ENCODE data around the gene MDN1. TPM values are rescaled to one million over a fixed set of nuclear protein-coding genes. Genes with fewer than 3 reads are reported as not detected.
"Not testable (repeated sequence)": the region's sequence is repeated elsewhere in the genome, so short reads cannot be mapped to it uniquely, and the experiment has no call there.

MDN1 gene, protein sequence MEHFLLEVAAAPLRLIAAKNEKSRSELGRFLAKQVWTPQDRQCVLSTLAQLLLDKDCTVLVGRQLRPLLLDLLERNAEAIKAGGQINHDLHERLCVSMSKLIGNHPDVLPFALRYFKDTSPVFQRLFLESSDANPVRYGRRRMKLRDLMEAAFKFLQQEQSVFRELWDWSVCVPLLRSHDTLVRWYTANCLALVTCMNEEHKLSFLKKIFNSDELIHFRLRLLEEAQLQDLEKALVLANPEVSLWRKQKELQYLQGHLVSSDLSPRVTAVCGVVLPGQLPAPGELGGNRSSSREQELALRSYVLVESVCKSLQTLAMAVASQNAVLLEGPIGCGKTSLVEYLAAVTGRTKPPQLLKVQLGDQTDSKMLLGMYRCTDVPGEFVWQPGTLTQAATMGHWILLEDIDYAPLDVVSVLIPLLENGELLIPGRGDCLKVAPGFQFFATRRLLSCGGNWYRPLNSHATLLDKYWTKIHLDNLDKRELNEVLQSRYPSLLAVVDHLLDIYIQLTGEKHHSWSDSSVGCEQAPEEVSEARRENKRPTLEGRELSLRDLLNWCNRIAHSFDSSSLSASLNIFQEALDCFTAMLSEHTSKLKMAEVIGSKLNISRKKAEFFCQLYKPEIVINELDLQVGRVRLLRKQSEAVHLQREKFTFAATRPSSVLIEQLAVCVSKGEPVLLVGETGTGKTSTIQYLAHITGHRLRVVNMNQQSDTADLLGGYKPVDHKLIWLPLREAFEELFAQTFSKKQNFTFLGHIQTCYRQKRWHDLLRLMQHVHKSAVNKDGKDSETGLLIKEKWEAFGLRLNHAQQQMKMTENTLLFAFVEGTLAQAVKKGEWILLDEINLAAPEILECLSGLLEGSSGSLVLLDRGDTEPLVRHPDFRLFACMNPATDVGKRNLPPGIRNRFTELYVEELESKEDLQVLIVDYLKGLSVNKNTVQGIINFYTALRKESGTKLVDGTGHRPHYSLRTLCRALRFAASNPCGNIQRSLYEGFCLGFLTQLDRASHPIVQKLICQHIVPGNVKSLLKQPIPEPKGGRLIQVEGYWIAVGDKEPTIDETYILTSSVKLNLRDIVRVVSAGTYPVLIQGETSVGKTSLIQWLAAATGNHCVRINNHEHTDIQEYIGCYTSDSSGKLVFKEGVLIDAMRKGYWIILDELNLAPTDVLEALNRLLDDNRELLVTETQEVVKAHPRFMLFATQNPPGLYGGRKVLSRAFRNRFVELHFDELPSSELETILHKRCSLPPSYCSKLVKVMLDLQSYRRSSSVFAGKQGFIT (N-terminal part only)
- total RNA-seq = 12.7 and 36.6 TPM in 2 replicates

DNA sequence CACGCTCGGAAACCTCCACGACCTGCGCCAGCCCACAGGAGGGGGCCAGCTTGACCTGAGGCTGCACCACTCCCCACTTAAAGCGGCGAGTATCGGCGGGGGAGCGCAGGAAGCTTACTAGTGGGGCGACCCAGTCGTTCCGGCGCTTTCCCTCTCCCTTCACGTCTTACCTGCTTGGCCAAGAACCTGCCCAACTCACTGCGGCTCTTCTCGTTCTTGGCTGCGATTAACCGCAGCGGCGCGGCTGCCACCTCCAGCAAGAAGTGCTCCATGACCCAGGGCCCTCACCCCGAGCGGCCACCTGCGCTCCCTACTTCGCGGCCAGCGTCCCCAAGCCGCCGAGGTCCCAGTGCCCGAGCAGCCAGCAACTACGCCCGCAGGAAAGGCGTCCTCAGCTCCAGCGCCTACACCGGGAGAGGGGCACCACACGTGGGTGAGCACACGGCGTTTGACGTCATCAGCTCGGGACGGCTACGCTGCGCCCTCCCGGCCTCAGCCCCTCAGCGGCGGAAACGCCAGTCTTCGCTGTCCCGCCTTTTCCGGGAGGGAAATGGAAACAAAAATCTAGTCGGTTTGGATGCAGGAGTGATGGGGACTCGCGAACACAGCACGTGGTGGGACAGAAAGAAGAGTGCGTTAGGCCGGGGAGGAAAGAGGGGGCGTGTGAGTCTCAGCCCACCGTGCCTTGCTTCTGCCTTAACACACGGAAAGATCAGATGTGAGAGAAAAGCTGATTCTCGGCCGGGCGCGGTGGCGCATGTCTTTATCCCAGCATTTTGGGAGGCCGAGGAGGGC lies at the start of gene MDN1:
MDN1 (minus strand) TSS at position 459 of the 795 bp plus-strand sequence; CDS start at position 272, 187 bp downstream.
- DNase-seq (ENCODE audit: low read depth) = peak; percentile 89

DNA sequence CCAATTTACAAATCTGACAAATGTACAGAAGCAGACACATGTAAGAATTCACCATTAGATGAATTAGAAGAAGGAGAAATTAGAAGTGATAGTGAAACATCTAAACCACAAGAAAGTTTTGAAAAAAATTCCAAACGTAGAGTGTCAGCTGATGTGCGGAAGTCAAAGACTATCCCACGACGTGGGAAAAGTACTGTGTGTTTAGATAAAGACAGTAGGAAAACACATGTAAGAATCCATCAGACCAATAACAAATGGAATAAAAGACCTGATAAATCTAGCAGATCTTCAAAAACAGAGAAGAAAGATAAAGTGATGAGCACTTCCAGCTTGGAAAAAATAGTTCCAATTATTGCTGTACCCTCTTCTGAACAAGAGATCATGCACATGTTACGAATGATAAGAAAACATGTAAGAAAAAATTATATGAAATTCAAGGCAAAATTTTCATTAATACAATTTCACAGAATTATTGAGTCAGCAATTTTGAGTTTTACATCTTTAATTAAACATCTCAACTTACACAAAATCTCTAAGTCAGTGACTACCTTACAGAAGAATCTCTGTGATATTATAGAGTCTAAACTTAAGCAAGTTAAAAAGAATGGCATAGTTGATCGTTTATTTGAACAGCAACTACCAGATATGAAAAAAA lies 46.6 kb upstream of the MDN1 start:
- no peak for DNase-seq (ENCODE audit: low read depth)

DNA sequence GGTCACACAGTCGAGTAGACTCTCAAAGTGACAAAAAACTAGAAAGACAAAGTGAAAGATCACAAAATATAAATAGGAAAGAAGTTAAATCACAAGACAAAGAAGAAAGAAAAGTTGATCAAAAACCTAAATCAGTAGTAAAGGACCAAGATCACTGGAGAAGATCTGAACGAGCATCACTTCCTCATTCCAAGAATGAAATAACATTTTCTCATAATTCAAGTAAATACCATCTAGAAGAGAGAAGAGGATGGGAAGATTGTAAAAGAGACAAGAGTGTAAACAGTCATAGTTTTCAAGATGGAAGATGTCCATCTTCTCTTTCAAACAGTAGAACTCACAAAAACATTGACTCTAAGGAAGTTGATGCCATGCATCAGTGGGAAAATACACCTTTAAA lies 43.1 kb upstream of the MDN1 start:
- no peak for DNase-seq (ENCODE audit: low read depth)

DNA sequence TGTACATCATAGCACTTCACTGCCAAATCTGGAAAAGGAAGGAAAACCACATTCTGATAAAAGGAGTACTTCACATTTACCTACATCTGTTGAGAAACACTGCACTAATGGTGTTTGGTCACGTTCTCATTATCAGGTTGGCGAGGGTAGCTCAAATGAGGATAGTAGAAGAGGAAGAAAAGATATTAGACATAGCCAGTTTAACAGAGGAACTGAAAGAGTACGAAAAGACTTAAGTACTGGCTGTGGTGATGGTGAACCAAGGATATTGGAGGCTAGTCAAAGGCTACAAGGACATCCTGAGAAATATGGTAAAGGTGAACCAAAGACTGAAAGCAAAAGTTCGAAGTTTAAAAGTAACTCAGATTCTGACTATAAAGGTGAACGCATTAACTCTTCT lies 42.7 kb upstream of the MDN1 start:
- DNase-seq (ENCODE audit: low read depth) = no peak

DNA sequence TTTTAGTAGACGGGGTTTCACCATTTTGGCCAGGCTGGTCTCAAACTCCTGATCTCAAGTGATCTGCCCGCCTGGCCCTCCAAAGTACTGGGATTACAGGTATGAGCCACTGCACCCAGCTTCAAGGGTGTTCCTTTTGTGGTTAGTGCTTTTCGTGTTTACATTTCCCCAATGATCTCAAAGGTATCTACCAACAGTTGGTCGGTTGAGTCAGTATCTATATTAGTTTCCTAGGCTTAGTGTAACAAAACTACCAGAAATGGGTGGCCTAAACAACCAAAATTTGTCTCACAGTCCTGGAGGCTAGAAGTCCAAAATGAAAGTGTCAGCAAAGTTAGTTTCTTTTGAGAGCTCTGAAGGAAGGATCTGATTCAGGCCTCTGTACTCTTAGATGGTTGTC lies 40.1 kb upstream of the MDN1 start:
- no peak for DNase-seq (ENCODE audit: low read depth)

DNA sequence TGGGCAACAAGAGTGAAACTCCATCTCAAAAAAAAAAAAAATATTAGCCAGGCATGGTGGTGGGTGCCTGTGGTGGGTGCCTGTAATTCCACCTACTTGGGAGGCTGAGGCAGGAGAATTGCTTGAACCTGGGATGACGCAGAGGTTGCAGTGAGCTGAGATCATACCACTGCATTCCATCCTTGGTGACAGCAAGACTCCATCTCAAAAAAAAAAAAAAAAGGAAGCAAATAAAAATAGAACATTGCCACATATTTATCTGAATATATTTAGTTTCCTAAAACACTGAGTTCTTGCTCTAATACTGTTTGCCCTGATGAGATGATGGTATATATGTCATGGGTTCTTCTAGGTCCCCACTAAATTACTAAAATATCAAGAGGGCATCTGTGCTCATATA lies 38.4 kb upstream of the MDN1 start:
- no peak for DNase-seq (ENCODE audit: low read depth)

DNA sequence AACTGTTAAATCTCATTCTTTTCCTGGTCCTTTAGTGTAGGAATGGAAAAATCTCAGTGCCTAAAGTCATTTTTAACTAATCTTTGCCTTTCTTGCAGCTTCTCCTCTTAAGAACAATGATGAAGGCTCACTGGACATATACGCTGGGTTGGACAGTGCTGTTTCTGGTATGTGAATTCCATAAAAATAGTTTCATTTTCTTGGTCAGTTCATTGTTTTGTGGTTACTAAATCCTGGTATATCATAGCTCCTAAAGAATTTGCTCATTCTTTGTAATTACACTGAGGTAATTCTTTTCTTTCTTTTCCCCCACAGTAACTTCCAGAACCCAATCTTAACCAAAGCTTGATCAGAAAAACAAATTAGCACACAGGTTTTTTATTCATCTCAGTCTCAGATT lies 33.5 kb upstream of the MDN1 start:
- DNase-seq (ENCODE audit: low read depth) = no peak

DNA sequence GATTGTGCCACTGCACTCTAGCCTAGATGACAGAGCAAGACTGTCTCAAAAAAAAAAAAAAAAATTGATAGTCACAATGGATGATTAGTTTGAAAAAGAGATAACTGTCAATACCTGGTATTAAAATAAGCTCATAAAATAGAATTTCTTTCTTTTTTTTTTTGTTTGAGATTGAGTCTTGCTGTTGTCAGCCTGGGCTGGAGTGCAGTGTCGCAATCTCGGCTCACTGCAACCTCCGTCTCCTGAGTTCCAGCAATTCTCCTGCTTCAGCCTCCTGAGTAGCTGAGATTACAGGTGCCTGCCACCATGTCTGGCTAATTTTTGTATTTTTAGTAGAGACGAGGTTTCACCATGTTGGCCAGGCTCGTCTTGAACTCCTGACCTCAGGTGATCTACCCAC lies 27.9 kb upstream of the MDN1 start:
- DNase-seq (ENCODE audit: low read depth) = not testable (repeated sequence)

DNA sequence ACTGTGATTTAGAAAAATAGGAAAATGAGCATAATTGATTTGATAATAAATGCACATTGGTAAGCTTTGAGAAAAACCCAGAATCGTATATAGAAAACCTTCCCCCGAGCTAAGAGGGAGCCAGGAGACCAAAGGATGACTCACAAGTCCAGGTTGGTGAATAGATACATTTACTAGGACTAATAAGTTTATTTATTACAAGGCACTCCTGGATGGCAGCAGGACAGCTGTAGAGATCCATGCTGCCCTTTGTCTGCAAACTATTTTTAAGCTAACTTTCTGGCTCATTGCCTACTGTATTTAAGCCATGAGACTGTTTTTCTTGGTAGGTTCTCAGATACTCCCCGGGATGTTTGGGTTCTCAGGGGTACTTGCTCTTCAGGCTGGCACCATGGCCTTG lies 23.5 kb upstream of the MDN1 start:
- peak; percentile 57 for DNase-seq (ENCODE audit: low read depth)

DNA sequence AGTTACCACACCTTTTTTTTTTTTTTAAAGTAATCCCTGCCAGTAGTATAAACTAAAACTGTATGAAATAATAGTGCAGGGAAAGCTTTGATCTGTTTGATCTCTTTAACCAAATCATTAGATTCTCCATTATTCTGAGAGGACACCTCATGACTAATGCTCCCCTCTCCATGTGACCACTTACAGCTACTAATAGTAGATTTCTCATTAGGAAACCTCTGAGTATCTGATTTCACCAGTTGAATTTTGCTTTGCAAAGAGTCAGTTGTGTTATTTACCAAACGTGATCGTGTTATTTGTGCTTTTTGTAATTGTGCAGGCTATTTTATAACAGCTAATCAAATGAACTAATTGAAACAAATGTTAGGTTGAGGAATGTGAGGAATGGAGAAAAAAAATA lies 22.6 kb upstream of the MDN1 start:
- DNase-seq (ENCODE audit: low read depth) = peak; percentile 54

DNA sequence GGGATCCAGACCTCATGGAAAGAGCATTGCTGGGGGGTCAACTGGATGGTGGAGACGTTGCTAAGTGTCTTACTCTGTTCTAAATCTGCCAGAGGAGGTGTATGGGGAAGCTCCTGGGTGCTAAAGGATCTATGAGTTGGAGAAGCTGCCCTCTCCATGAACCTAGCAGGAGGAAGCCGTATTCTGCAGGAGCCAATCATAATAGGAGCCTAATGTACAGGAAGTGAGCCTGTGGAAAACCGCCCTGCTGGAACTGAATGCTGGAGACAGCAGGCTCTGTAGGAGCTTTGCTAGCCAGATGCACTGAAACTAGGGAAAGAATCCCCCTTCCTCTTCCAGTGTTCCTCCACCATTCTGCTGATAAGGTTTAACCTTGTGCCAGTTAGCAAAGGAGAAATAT lies 20.9 kb upstream of the MDN1 start:
- DNase-seq (ENCODE audit: low read depth) = no peak

DNA sequence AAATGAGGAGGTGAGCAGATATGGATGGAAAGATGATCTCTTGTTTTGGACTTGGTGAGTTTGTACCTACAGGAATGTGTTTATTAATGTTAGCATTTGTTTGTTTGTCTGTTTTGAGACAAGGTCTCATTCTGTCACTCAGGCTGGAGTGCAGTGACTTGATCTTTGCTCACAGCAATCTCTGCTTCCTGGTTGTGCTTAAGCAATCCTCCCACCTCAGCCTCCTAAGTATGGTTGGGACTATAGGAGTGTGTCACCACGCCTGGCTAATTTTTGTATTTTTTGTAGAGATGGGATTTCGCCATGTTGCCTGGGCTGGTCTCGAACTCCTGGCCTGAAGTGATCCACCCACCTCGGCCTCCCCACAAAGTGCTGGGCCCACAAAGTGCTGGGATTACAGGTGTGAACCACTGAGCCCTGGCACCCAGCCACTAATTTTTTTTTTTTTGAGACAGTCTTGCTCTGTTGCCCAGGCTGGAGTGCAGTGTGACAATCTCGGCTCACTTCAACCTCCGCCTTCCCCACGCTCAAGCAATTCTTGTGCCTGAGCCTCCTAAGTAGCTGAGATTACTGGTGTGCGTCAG lies 17.1 kb upstream of the MDN1 start:
- DNase-seq (ENCODE audit: low read depth) = no peak

DNA sequence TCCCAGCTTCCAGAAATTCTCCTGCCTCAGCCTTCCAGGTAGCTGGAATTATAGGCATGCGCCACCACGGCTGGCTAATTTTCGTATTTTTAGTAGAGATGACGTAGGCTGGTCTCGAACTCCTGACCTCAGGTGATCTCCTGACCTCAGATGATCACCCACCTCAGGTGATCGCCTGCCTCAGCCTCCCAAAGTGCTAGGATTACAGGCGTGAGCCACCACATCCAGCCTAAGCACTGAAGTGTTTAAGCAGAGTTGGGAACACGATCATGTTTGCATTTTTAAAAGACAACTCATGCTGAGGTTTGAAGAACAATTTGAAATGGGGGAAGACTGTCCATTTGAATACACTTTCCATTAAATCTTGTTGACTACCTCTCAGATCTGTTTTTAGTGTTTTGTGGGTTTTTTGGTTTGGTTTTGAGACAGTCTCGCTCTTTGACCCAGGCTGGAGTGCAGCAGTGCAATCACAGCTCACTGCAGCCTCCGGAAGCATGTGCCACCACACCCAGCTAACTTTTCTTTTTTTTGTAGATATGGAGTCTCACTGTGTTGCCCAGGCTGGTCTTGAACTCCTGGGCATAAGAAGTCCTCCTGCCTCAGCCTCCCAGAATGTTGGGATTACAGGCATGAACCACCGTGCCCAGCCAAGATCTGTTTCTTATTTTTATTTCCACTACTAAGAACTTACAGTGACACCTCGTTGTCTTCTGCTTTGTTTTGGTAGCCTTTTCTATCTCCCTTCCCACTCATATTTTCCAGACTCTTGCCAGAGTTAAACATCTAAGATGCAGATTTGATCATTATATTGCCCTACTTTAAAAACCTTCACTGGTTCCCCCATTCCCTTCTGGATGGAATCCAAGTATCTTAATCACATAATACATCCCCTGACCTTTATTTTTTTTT lies 15.5 kb upstream of the MDN1 start:
- DNase-seq (ENCODE audit: low read depth) = peak; percentile 16

DNA sequence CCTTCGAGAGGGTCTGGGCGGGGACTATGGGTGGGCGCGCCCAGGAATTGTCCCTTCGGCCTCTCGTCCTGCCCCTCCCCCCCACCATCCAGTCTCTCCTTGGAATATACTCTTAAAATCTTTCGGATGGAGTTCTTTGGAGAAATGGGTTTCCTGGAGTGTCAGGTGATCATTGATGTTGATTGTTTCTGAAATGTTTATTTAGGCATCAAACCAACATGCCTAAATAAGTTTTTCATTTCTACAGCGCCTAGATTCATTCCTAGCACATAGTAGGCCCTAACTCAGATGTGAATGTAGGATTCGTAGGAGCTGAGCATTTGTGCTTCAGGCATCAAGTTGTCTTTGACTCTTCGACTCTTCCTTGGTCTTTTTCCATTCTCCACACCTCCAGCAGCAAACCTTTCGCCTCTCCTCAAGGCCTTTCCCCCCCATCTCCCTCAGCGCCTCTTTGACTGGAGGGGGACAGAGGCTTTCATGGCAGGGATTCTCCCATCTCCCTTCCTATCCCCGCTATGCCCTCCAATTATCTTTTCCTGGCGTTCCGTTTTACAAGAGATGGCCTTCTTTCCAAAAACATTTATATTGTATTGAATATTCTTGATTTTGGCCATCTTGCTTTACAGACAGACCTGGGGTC lies 10.7 kb upstream of the MDN1 start:
- no peak for DNase-seq (ENCODE audit: low read depth)

DNA sequence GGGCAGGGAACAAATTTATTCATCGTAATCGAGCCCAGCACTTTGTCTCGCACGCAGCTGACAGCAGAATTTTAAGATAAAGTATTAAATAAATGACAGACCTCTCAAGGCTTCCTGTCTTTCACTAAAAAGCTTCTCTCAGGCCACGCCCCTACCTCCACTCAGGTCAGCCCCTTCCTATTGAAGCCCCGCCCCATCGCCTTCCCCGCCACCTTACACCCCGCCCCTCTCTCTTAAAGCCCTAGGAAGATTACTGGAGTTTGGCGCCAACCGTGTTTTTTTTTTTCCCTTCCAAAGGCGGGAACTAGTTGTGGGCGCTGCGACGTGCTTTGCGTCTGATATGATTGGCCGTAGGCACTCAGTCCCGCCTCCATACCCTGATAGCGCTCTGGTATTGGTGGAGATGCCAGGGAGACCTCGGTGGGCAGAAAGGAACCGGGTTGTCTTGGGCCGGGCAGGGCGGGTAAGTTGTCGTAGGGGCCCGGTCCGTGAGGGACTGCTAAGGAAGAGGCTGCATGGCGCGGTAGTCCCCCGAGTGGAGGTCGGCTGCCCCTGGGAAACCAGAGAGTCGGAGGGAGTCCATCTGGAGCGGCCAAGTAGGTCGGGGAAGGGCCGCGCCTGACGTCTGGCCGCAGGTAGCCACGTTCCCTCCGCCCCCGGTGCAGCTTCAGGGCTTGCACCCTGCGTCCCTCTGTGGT lies 10.0 kb upstream of the MDN1 start, which contains the start of gene CASP8AP2:
CASP8AP2 (plus strand) TSS at position 409 of the 698 bp plus-strand sequence.
- DNase-seq (ENCODE audit: low read depth) = peak; percentile 99

DNA sequence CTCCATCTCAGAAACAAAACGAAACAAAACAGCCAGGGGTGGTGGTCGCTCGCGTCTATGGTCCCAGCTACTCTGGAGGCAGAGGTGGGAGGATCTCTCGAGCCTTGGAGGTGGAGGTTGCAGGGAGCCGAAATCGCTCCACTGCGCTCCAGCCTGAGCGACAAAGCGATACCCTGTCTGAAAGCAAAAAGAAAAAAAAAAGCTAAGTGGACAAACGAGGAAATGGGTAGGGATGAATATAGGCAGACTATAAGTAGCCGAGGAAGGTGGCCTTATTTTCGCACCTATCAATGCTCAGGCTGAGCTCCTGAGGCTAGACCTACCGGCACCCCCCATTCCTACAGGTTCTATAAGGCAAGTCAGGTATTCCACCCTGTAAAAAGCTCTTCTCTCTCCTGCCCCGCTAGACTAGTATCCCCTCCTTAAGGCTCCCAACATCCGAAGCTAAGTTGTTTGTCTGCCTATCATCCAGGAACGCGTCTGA lies 9.4 kb upstream of the MDN1 start:
- peak; percentile 36 for DNase-seq (ENCODE audit: low read depth)

DNA sequence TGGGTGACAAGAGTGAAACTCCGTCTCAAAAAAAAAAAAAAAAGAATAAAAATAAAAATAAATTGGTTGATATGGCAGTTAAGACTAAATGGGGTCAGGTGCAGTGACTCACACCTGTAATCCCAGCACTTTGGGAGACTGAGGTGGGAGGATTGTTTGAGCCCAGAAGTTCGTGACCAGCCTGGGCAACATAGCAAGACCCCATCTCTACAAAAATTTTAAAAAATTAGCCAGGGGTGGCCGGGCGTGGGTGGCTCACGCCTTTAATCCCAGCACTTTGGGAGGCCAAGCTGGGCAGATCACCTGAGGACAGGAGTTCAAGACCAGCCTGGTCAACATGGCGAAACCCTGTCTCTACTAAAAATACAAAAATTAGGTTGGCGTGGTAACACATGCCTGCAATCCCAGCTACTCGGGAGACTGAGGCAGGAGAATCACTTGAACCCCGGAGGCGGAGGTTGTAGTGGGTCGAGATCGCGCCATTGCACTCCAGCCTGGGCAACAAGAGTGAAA lies 8.9 kb upstream of the MDN1 start:
- not testable (repeated sequence) for DNase-seq (ENCODE audit: low read depth)

Data from renal cortical epithelial cell (primary cell).